ENCODE results near the gene MYOM1.

DNA sequence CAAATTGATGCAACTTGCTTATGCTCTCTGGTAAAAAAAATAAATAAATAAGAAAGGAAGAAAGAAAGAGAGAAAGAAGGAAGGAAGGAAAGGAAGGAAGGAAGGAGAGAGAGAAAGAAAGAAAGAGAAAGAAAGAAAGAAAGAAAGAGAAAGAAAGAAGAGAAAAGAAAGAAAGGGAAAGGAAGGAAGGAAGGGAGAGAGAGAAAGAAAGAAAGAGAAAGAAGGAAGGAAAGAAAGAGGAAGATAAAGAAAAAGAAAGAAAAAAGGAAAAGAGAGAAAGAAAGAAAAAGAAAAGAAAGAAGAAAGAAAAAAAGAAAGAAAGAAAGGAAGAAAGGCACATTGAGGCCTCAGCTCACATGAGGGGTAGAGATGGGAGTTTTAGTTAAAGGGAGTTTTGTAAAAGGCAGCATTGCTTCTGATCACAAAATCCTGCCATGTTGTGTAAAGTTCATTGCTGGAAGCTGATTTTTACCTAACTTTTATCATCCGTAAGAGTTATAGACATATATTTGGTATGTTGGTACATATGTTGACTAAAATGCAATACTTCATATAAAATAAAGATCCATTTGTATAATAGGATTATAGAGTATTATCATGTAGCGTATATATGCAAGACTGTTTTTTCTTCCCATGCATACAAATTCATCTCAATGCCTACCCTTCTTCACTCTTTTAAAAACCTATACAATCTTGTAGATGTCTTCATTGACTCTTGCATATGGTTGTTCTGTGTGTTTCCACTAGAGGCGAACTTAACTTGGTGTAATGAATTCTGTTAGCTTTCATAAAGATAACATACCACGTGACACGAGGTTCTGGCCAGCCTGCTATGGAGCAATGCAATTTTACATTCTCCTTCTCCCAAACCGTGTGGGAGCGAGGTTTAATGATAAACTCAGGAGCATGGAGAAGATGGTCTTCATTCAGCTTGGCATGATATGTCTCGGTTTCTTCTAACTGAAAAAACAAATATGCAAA, 32.8 kb downstream of the MYOM1 start:
- TF ChIP-seq, protein P1, sequence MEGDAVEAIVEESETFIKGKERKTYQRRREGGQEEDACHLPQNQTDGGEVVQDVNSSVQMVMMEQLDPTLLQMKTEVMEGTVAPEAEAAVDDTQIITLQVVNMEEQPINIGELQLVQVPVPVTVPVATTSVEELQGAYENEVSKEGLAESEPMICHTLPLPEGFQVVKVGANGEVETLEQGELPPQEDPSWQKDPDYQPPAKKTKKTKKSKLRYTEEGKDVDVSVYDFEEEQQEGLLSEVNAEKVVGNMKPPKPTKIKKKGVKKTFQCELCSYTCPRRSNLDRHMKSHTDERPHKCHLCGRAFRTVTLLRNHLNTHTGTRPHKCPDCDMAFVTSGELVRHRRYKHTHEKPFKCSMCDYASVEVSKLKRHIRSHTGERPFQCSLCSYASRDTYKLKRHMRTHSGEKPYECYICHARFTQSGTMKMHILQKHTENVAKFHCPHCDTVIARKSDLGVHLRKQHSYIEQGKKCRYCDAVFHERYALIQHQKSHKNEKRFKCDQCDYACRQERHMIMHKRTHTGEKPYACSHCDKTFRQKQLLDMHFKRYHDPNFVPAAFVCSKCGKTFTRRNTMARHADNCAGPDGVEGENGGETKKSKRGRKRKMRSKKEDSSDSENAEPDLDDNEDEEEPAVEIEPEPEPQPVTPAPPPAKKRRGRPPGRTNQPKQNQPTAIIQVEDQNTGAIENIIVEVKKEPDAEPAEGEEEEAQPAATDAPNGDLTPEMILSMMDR (IDR thresholded peaks at IDR 0.05) = no peak
- no peak for TF ChIP-seq POLR2A (IDR thresholded peaks at IDR 0.05; ENCODE audit: low read depth)
- TF ChIP-seq EP300 (IDR thresholded peaks at IDR 0.05) = no peak

All from esophagus muscularis mucosa (tissue), 4 donors.